Stimulated activated CD4-positive, alpha-beta T cell treated with anti-CD3 and anti-CD28 coated beads, Interleukin-4, amount 100 ng/mL, for 48 hours (primary cell): ENCODE data around the gene CDH24.

Experiments
- DNase-seq, 2 donors: peaks; one replicate each; pipeline ENCODE4 v3.0.0-alpha.2; 2020; ENCODE audit warnings: low read depth in 2 of 2

The CDH24 gene, protein sequence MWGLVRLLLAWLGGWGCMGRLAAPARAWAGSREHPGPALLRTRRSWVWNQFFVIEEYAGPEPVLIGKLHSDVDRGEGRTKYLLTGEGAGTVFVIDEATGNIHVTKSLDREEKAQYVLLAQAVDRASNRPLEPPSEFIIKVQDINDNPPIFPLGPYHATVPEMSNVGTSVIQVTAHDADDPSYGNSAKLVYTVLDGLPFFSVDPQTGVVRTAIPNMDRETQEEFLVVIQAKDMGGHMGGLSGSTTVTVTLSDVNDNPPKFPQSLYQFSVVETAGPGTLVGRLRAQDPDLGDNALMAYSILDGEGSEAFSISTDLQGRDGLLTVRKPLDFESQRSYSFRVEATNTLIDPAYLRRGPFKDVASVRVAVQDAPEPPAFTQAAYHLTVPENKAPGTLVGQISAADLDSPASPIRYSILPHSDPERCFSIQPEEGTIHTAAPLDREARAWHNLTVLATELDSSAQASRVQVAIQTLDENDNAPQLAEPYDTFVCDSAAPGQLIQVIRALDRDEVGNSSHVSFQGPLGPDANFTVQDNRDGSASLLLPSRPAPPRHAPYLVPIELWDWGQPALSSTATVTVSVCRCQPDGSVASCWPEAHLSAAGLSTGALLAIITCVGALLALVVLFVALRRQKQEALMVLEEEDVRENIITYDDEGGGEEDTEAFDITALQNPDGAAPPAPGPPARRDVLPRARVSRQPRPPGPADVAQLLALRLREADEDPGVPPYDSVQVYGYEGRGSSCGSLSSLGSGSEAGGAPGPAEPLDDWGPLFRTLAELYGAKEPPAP

DNA sequence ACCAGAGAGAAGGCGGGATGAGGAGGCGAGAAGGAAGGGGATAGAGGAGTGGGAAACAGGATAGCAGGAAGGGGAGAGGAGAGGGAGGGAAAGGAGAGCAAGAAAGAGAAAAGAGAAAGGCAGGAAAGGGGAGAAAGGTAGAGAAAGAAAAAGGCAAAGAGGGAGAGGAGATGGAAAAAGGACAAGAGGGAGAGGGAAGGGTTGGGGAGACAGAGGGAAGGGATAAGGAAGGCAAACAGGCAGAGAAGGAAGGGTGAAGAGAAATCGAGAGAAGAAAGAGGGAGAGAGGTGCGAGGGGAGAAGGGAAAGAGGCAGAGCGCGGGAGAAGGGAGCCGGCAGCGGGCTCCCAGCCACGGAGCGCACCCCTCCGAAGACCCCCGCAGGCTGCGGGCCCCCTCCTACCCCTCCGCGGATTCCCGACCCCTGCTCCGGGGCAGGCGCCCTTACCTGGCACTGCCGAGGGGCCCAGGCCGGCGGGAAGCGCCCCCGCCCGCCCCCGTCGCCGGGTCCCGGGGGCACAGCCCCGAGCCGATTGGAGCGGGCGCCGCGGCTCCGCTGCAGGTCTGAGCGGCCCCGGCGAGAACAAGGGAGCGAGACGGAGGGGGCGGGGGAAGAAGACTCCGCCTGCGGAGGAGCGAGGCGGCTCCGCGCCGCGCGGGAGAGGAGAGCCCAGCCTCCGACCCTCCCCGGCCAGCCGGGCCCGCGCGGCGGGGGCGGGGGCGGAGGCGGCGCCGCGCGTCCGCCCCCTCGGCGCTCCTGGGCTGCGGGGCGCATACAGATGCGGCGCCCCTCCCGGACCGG, at the start of gene CDH24:
Gene CDH24, minus strand, starts transcription at position 565 of the 801 bp plus-strand sequence. CDS start 1,787 bp downstream, outside the sequence.
- peak; percentile 57 to 64 for DNase-seq

DNA sequence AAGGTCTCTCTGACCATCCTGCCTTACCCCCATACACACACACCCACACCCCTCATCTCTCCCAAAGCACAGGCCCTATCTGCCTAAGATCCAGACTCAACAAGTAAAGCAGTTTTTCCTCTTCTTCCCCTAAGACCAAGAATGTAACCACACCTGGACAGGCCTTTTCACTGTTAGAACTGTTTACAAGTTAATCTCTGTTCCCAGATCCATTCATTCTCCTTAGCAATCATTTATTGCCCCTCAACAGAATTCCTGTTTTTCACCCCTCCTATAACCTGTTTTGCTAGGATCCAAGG, 49.4 kb upstream of the CDH24 start:
- no peak for DNase-seq

DNA sequence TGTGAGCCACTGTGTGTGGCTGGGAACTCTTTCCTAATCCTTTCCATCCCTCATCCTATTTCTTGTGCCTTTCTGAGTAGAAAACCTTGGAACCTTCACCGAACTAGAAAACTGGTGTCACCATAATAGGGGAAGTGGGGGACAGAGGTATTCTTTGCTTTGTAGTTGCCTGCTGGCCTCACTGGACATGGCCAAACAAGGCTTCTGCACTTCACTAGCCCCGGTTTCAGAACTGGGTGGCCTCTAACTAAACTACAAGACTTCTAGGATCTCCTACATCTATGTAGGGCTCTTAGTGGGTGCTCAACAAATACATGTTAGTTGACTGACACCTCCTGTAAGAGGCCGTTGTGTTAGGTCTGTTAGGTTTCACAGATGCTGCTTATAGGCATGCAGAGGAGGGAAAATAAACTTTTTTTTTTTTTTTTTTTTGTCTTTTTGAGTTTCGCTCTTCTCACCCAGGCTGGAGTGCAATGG, 48.1 kb upstream of the CDH24 start:
- DNase-seq: no peak

DNA sequence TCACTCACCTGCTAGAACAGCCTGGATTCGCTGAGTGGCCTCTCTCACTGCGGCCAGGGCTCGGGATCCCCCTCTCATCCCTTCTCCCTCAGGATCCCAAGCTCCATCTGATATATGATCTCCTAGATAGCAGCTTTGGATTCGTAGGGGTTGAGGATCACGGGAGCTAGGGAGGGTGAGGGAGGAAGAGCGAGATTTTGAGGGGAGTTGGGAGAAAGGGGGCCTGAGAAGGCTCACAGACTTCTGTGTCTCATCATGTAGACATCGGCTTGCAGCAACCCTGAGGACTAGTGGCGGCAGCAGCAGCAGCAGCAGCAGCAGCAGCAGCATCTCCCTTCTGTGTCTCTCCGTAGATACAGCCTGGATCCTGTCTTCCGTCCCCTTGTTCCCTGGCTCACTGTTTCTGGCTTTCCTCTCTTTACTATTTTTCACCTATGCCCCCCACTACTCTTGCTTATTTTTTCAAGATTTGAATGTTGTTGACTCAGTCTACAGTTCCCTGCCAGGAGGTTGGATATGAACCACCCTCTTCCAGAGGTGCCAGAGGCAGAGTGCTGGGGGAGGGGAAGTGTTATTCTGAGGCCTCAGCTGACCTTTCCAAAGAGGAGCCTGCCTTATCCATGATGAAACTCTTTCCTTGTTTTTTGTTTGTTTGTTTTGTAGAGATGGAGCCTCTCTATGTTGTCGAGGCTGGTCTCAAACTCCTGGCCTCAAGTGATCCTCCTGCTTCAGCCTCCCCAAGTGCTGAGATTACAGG, 47.4 kb upstream of the CDH24 start, which contains the start of gene CIROP:
Gene CIROP, minus strand, starts transcription at position 399 of the 757 bp plus-strand sequence. Its CDS starts 69 bp downstream, at position 330.
- no peak for DNase-seq

DNA sequence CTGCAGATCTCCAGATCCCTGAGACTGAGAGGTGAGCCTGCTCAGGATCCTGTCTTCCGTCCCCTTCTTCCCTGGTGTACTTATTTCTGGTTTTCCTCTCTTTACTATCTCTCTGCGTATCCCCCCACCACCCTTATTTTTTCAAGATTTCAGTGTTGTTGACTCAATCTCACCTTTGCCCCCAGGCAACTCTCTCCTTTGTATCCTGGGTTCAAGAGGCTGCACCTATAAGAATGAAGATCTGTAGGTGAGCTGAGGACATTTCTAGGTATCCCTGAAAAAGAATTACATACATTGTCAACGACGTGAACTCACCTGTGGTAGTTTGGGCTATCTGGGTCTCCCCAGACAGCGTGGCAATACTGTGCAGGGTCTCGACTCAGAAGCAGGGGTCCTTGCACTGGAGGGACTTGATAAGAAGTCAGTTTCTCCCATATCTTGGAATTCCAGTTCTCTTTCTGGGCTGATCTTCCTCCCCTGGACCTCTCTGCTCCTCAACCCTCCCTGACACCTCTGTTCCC, 46.8 kb upstream of the CDH24 start:
- no peak for DNase-seq

DNA sequence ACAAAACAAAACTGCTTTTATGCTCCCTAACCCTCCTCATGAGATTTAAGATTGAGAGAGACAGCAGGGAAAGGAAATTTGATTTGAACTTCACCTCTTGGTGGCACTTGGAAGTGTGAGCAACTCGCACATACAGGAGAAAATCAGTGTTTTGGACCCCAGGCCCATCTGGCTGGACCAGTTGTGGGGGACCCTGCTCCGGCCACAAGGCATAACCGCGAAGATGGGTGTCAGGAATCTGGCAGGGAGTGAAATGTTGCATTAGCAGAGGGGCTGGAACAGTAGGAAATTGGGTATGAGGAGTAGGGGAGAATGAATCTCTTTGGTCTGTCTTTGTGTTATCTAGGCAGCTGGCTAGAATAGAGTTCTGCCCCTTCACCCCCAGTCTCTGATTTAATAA, 46.3 kb upstream of the CDH24 start:
- DNase-seq: no peak

DNA sequence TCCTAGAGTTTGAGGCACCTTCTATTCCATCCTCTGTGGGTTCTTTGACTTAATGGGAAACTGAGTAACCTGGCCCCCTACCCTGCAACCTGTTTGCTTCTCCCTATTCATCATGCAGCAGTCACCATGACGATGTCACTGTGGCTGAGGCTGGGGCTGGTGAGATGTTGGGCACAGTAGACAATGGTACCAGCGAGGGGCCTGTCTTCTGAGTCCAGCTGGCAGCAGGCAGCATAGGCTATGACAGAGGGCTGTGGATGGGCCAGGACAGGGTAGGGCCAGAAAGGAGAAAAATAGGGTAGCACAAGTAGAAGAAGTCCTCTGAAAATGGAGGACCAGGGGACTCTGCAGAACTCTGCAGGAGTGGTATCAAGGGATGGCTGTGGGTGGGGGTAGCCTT, 45.5 kb upstream of the CDH24 start:
- DNase-seq: no peak

DNA sequence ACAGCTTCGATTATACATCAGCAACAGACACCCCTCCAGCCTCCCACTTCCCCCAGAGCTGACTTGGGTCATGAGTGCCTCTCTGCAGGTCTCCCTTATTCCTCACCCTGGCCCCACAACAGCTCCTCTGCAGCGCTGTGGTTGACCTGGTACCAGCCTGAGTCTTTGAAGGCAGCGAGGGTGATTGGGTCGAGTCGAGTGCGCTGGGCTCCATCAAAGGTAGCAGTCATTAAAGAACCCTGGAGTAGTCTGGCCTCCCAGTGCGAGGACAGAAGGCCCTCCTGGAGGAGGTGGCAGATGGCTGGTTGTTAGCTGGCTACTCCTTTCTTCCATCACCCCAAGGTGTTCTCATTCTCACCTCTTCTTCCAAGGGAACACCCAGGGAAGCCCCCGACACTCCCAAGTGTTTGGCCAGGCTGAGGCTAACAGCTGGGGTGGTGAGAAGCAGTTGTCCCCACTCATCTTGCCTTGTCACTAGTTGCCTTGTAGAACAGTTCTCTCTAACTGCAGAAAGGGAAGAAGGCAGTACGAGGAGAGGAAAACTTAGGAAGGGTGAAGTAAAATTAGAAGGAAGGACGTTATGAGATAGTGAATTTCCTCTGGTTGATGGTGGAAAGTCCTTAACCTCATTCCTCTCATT, 44.8 kb upstream of the CDH24 start:
- no peak for DNase-seq

DNA sequence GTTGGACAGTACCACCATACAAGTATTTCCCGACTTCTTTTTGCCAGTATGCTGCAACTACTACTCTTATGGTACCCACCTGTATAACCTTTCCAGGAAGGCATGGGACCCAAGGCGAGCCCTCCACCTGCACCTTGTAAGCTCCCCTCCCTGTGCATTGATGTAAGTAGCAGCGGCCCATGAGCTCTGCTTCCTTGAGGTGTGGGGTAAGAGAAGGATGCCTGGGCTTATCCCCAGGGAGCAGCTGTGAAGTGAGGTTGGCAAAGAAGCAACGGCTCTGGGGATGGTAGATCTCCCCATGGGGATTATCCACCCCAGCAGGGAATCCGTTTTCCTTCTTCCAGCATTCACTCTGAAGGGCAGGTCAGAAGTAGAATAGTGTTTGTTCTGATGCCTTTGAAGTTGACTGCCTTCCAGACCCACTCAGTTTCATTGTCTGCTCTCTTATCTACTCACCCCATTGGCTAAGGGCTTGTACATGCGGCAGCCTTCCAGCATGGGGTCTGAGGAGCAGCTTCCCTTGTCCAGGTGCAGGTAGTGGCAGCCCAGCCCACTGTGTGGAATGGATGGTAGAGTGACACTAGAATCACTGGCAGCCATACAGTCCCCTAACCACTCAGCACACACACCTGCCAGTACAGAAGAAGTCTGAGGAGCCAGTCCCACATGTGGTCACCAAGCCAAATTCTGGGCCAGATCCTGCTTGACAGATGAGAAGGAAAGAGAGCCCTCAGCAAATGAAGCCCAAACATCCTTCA, 44.1 kb upstream of the CDH24 start:
- DNase-seq: no peak

DNA sequence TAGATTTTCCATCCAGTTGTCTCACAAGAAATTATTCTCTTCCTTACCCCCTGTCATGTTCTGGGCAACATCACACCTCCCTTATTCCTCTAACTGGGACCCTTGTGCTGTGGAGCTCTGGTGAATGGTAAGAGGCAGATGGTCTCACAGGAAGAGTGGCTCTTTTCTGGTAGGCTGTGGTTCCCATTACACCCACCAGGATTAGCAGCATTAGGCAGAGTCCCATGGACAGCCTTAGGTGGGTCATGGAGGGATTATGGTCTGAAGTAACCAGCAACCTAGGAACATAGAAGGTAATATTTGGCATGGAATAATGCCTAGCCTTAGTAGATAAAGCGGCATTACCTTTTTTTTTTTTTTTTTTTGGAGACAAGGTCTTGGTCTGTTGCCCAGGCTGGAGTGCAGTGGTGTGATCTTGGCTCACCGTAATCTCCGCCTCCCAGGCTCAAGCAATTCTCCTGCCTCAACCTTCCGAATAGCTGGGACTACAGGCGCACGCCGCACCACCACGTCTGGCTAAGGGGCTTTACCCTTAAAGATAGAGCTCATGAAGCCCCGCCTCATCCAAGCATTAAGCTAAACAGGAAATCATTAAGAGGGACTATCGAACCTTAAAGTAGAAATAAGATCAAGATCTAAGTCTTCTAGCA, 42.0 kb upstream of the CDH24 start:
- no peak for DNase-seq

DNA sequence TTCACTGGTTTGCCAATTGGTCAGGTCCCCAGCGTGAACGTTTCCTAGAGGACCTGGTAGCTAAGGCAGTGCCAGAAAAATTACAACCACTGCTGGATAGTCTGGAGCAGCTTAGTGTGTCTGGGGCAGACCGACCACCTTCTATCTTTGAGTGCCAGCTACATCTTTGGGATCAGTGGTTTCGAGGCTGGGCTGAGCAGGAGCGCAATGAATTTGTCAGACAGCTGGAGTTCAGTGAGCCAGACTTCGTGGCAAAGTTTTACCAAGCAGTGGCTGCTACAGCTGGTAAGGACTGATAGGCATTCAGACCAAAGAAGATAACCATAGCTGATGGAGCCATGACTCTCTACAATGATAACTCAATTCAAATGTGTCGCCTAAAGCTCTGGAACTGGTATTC, 40.5 kb upstream of the CDH24 start:
- DNase-seq: no peak

DNA sequence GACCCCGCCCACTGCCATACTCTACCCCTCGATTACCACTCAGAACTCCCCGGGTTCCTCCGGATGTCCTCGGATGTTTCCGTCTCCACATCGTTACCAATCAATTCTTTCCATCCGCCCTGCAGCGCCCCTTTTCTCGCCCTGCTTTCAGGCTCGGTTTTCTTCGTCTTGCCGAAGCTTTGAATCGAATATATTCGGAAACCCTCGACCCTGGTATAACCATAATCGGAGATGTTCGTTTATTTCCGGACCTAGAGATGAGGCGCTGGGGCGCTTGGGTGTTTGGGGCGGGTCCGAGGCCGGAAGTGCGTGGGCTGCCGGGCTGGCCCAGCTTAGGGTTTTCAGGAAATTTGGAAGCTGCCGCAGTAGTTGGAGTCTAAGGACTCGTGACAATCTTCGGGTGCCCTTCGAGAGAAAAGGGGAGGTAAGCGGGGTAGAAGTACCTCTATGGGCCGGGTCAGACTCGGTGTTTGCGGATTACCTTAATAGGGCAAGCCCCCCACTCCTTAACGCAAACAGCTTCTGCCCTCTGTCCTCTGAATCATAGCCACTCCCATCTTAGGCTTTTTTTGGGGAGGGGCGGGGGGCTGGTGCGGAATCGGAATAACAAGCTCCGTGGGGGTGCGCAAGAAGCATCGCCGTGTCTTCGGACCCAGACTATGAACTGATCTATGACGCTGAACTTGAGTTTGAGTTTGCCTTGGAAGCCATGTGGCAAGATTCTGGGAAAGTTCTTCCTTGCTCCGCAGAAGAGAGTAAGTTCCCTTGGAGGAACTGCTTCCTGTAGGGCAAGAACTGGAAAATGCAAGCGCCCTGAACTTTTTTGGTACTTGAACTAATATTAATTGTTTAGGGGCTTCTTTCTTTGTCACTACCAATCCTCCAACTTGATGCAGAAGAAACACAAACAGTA, 38.1 kb upstream of the CDH24 start, which contains the start of gene C14orf119:
Gene C14orf119, plus strand, starts transcription at position 310 of the 913 bp plus-strand sequence. CDS start 2,154 bp downstream, outside the sequence.
- DNase-seq: peak in 1 of 2 donors; percentile 99

DNA sequence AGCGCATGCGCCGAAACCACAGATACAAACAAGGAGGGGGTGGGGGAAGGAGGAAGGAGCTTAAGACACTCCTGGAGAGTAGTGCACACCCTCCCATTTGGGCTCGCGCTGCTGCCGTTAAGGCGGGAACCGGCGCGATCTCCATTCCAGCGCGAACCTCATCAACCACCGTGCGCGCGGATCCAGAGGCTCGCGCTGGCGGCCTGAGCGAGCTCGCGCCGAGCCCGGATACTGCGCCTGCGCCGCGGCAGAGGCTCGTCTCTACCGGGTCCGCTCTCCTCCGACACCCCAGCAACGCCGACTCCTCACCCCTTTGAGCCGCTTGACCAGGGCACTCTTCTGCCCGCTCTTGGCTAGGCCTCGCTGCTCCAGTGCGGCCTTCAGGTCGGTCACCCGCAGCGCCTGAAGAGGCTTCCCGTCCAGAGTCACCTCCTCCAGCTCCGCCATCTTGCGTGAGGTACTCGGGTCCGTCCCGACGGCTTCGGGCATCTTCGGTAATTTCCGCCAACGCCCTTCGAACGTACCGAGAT, 37.4 kb upstream of the CDH24 start, which contains the start of gene ACIN1:
Gene ACIN1, minus strand, starts transcription at position 471 of the 530 bp plus-strand sequence. Its CDS starts 24 bp downstream, at position 447.
- DNase-seq: peak; percentile 67 to 99

DNA sequence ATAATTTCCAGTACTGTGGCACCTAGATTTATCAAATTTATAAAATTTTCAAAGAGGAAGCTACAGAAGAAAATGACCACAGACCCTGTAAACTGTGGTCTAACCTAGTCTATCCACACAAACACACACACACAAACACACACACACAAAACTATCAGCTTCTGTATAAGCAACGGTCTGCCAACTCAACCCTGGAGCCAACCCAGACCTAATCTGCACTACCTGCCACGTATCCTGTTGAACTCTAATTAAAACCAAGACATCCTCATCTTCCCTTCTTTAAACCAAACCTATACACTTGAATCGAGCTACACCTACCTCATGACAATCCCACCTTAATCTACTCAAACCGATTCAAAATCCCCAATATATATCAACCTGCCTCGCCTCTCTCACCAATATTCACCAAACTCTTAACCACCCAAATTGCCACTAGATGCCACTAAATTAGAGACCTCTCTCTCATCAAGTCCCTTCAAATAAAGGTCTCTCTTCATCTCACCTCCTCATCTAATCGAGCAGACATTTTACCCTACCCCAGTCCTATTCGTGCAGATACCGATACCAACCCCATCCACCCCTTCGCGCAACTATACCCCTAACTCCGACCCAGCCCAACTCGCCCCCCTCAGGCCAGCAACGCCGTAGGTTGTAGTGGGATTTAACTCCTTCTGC, 36.8 kb upstream of the CDH24 start:
- no peak for DNase-seq

DNA sequence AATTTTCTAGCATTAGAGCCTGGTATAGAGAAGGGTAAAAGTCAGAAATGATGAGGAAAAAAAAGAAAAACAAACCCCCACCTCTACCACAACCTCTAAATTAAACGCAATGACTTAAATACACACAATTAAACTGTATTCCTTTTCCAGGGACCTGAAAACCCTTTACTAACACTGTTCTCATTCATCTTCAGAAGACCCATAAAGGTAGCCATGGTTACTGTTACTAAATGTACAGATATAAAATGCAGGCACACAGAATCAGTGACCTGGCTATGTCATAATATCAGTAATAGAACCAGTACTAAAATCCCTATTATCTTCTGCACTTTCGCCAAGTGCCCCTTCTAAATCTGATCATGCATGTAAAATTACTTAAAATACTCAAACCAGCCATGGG, 36.2 kb upstream of the CDH24 start:
- no peak for DNase-seq

DNA sequence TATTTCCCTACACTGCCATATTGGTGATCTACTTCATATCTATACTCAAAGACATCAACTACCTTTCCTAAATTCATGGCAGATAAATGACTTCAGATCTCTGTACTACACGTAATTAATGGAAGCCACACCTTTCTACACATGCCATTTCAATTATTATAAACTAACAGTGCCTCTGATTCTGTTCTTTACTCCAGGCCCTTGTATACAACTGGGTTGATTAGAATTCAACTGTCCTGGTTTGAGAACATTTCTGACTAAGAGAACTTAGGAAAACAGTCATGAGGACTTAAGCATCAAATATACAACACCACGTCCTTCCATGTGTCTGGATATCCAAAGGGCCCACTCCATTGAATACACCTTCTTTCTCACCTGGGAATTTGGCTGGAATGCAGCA, 35.8 kb upstream of the CDH24 start:
- DNase-seq: no peak
